Astrocyte (in vitro differentiated cells and primary cell): ENCODE measurements around the gene DUOX2. TPM values are rescaled to one million over a fixed set of nuclear protein-coding genes. Genes with fewer than 3 reads are reported as not detected.

Source experiments
- DNase-seq: peaks from one replicate; pipeline ENCODE4 v3.0.0-alpha.2; 2010; ENCODE audit warnings: low read depth
- FAIRE-seq: peaks from 2 replicates; lab custom pipeline; 2011; peaks lifted over from hg19 to GRCh38; lab: Jason Lieb, UNC
- H2AFZ ChIP-seq: 2 replicates; pipeline ENCODE4 v1.6.0; 2012; ENCODE audit warnings: low read depth, low read length, inconsistent platforms
- H3K27ac ChIP-seq: 2 replicates; pipeline ENCODE4 v1.5.1; 2011; ENCODE audit warnings: low read depth, low read length, inconsistent platforms
- H3K27me3 ChIP-seq: 2 replicates; pipeline ENCODE4 v1.6.0; 2011; ENCODE audit warnings: low read length, inconsistent platforms; ENCODE audit not compliant: insufficient read depth
- H3K36me3 ChIP-seq: 2 replicates; pipeline ENCODE4 v1.5.1; 2011; ENCODE audit warnings: low read length, inconsistent platforms; ENCODE audit not compliant: insufficient read depth
- H3K4me1 ChIP-seq: 2 replicates; pipeline ENCODE4 v1.5.1; 2011; ENCODE audit warnings: low read length, inconsistent platforms; ENCODE audit not compliant: insufficient read depth
- H3K4me2 ChIP-seq: 2 replicates; pipeline ENCODE4 v1.6.0; 2012; ENCODE audit warnings: low read length, inconsistent platforms
- H3K4me3 ChIP-seq: 2 replicates; pipeline ENCODE4 v1.5.1; 2011; ENCODE audit warnings: low read depth, mild to moderate bottlenecking, low read length, inconsistent platforms; ENCODE audit not compliant: insufficient read depth
- H3K79me2 ChIP-seq: 2 replicates; pipeline ENCODE4 v1.6.0; 2012; ENCODE audit warnings: mild to moderate bottlenecking, low read length, inconsistent platforms; ENCODE audit not compliant: insufficient read depth
- H3K9ac ChIP-seq: 2 replicates; pipeline ENCODE4 v1.6.0; 2012; ENCODE audit warnings: mild to moderate bottlenecking, low read length, inconsistent platforms
- H3K9me3 ChIP-seq: 2 replicates; pipeline ENCODE4 v1.5.1; 2012; ENCODE audit warnings: low read depth, mild to moderate bottlenecking, low read length, inconsistent platforms; ENCODE audit not compliant: insufficient read depth
- H4K20me1 ChIP-seq: 2 replicates; pipeline ENCODE4 v1.6.0; 2012; ENCODE audit warnings: low read length, inconsistent platforms; ENCODE audit not compliant: insufficient read depth
- H3K27ac Mint-ChIP-seq: one replicate; pipeline ENCODE4 v1.8.0; 2021; ENCODE audit warnings: mild to moderate bottlenecking, mixed read lengths; ENCODE audit not compliant: unreplicated experiment
- H3K27me3 Mint-ChIP-seq: one replicate; pipeline ENCODE4 v1.8.0; 2021; ENCODE audit warnings: low read depth, mixed read lengths; ENCODE audit not compliant: unreplicated experiment
- H3K36me3 Mint-ChIP-seq: one replicate; pipeline ENCODE4 v1.8.0; 2021; ENCODE audit warnings: low read depth, mixed read lengths; ENCODE audit not compliant: unreplicated experiment
- H3K4me1 Mint-ChIP-seq: one replicate; pipeline ENCODE4 v1.8.0; 2021; ENCODE audit warnings: low read depth, mixed read lengths; ENCODE audit not compliant: unreplicated experiment
- H3K4me3 Mint-ChIP-seq: one replicate; pipeline ENCODE4 v1.8.0; 2021; ENCODE audit warnings: mild to moderate bottlenecking, moderate library complexity, mixed read lengths; ENCODE audit not compliant: unreplicated experiment
- H3K9me3 Mint-ChIP-seq: one replicate; pipeline ENCODE4 v1.8.0; 2021; ENCODE audit warnings: mild to moderate bottlenecking, mixed read lengths; ENCODE audit not compliant: unreplicated experiment
- EZH2 ChIP-seq: IDR thresholded peaks from 2 replicates; pipeline ENCODE4 v1.6.1; 2012; ENCODE audit warnings: mild to moderate bottlenecking, low read length, inconsistent platforms; ENCODE audit not compliant: insufficient read depth
- total RNA-seq: library from RNA; stranded (reverse); gene quantifications from 2 replicates; pipeline ENCODE4 v1.2.1, GENCODE V29; 2021
- TF ChIP-seq, protein P1 (sequence below): IDR thresholded peaks from 2 replicates; pipeline ENCODE4 v1.5.1; 2011; ENCODE audit warnings: low read depth, mild to moderate bottlenecking, inconsistent platforms, low read length, moderate library complexity; ENCODE audit not compliant: insufficient read depth

The DUOX2 gene
- total RNA-seq, 1 donor from 2014 or later: 0.14 TPM

DNA sequence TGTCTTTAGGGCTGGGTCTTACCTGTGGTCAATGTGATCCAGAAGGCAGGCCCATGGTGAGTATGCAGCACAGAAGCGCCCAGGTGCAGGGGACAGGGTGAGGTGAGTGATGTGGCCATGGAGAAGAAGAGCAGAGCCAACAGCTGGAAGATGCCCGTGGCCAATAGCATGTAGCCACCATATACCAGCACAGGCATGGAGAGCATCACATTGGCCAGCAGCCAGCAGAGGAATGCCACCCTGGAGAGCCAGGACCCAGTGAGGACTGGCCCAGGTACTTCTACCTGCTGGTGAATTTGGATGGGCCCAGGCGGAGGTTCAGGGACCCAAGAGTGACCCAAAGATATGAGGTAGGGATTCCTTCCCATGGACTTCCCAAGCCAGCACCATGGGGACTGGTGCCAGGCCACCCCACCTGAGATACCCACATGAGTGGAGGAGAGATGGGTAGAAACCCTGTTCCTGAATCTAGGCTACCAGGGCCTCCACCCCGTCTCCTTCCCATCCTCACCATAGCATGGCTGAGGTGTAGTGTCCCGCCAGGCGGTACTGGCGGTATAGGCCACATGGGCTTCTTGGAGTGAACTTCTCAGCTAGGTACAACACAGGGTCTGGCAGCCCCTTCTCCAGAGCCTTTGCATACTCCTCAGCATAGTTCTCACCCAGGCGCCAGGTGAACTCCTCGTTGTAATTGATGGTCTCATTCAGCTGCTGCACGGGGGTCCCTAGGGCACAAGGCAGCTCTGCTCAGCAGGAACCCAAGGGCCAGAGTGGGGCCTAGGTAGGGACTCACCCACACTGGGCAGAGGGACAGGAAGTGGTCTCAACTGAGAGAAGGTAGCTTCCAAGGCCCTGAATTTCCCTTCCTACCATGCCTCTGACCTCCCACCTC, 6.4 kb upstream of the DUOX2 start:
- Histone ChIP-seq H3K27me3 (peaks cover 30% of the 10 kb centered on the region), H3K79me2 (no peaks in the 10 kb centered on the region), H3K4me2 (no peak overlapping the region), H4K20me1 (no peaks in the 10 kb centered on the region), H3K4me3 (no peak overlapping the region), H3K4me1 (peaks cover 9% of the 10 kb centered on the region), H3K9me3 (no peaks in the 10 kb centered on the region), H3K9ac (no peak overlapping the region), H2AFZ (no peak overlapping the region), H3K27ac (no peak overlapping the region), H3K36me3 (no peaks in the 10 kb centered on the region)
- TF ChIP-seq, protein P1, sequence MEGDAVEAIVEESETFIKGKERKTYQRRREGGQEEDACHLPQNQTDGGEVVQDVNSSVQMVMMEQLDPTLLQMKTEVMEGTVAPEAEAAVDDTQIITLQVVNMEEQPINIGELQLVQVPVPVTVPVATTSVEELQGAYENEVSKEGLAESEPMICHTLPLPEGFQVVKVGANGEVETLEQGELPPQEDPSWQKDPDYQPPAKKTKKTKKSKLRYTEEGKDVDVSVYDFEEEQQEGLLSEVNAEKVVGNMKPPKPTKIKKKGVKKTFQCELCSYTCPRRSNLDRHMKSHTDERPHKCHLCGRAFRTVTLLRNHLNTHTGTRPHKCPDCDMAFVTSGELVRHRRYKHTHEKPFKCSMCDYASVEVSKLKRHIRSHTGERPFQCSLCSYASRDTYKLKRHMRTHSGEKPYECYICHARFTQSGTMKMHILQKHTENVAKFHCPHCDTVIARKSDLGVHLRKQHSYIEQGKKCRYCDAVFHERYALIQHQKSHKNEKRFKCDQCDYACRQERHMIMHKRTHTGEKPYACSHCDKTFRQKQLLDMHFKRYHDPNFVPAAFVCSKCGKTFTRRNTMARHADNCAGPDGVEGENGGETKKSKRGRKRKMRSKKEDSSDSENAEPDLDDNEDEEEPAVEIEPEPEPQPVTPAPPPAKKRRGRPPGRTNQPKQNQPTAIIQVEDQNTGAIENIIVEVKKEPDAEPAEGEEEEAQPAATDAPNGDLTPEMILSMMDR: no peak
- no peak for TF ChIP-seq EZH2
- Mint-ChIP-seq H3K4me1 (peaks cover 16% of the 10 kb centered on the region), H3K27ac (no peak overlapping the region), H3K27me3 (peaks cover 41% of the 10 kb centered on the region), H3K4me3 (no peak overlapping the region), H3K36me3 (no peaks in the 10 kb centered on the region), H3K9me3 (no peaks in the 10 kb centered on the region)
- DNase-seq (no peak), FAIRE-seq (no peak)

DNA sequence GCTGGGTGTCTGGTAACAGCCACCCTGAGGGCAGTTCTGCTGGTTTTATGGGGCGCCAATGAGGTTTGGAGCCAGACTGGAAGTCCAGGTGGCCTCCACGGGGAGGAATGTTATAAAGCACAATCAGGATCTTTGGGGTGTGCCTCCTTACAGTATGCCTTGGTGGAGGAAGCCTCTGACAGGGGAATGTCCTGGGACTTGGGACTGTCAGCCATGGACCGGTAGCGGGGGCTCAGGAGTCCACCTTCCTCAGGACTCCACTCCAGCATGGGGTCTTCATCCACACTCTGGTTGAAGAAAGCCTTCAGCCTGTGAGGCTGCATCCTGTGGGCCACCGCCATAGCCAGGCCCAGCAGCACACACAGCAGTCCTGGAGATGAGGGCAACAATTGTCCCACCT, 5.0 kb upstream of the DUOX2 start:
- Histone ChIP-seq H3K27ac (no peak overlapping the region), H3K4me3 (no peak overlapping the region), H3K9ac (no peak overlapping the region), H3K4me1 (peaks cover 9% of the 10 kb centered on the region), H3K9me3 (no peaks in the 10 kb centered on the region), H2AFZ (no peak overlapping the region), H3K27me3 (peaks cover 39% of the 10 kb centered on the region), H3K4me2 (no peak overlapping the region), H3K36me3 (no peaks in the 10 kb centered on the region), H3K79me2 (no peaks in the 10 kb centered on the region), H4K20me1 (no peaks in the 10 kb centered on the region)
- Mint-ChIP-seq H3K4me1 (peaks cover 16% of the 10 kb centered on the region), H3K36me3 (no peaks in the 10 kb centered on the region), H3K27ac (no peak overlapping the region), H3K4me3 (no peak overlapping the region), H3K9me3 (no peaks in the 10 kb centered on the region), H3K27me3 (peaks cover 45% of the 10 kb centered on the region)
- DNase-seq (no peak), FAIRE-seq (no peak)
- TF ChIP-seq EZH2: no peak
- TF ChIP-seq, protein P1: no peak

DNA sequence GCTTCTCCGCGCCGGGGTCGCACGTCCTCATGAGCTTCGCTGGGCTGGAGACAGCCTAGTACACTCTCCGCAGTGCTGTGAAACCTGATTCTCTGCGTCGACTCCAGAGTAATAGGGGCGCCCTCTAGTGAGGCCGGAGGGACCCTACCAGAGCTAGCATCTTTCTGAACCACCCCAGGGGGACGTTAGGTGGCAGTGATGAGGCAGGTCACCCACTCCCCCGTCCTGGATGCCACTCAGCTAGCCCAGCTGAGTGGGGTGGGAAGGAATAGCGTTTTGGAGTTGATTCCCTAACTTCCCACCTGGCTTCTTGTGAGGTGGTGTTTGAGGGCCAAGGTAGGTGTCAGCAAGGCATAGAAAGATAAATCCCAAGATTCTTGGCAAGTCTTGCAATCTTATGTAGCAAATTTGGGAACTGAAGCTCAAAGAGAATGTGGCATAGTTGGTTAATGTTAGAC, 4.2 kb upstream of the DUOX2 start:
- no peak overlapping the region for H3K9ac ChIP-seq
- H3K4me2 ChIP-seq: peak overlapping the region; percentile 68
- peaks cover 47% of the 10 kb centered on the region for H3K27me3 ChIP-seq
- H3K79me2 ChIP-seq: no peaks in the 10 kb centered on the region
- no peak overlapping the region for H3K27ac ChIP-seq
- H2AFZ ChIP-seq: peak overlapping the region; percentile 48
- H4K20me1 ChIP-seq: no peaks in the 10 kb centered on the region
- Mint-ChIP-seq H3K36me3 (no peaks in the 10 kb centered on the region), H3K27ac (no peak overlapping the region), H3K27me3 (peaks cover 54% of the 10 kb centered on the region), H3K4me3 (peak overlapping the region; percentile 54), H3K4me1 (peaks cover 15% of the 10 kb centered on the region), H3K9me3 (no peaks in the 10 kb centered on the region)
- H3K4me3 ChIP-seq: no peak overlapping the region
- H3K36me3 ChIP-seq: no peaks in the 10 kb centered on the region
- no peak for FAIRE-seq
- H3K9me3 ChIP-seq: no peaks in the 10 kb centered on the region
- TF ChIP-seq EZH2: no peak
- TF ChIP-seq, protein P1: peak; percentile 100
- H3K4me1 ChIP-seq: peaks cover 9% of the 10 kb centered on the region
- peak; percentile 74 for DNase-seq
